Measurements from ENCODE around the gene ELMOD2.

The ELMOD2 gene

DNA sequence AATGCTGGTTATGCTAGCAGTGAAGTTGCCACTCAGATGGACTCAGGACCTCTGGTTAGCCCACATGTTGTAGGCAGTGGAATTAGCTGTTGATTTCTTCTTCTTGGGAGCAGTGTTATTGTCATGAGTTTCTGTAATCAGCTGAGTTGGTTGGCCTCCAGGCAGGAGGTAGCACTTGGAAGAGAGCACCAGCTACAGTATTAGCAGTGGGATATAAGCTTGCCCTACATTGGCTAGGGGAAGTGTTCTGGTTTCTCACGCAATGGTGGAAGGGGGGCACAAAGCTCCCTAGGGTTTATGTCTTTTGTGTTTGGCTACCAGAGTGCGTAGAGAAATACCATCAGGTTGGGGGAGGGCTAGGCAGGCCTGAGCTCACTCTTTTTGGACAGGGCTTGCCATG lies 78.7 kb downstream of the ELMOD2 start:
- ChIA-PET CTCF (interaction anchor here (2.2 kb wide), 1 partner anchor 243 kb away, joined by 9 read pairs; no protein-coding TSS in a partner anchor), POLR2A (interaction anchor here (0.9 kb wide), 1 partner anchor 229 kb away, joined by 3 read pairs; the partner anchor contains the start of gene SCOC)
- Histone ChIP-seq H3K4me3 (ENCODE audit: low read depth, low read length) (no peak overlapping the region), H3K27ac (ENCODE audit: extremely low read depth, low read depth, low read length) (no peak overlapping the region), H3K9me3 (ENCODE audit: control insufficient read depth, insufficient read depth, low read depth, low read length) (no peaks in the 10 kb centered on the region), H3K4me1 (ENCODE audit: control insufficient read depth, insufficient read depth, low read length) (no peaks in the 10 kb centered on the region), H3K36me3 (ENCODE audit: control insufficient read depth in 2 of 2, insufficient read depth in 1 of 2, low read length in 2 of 2) (no peaks in the 10 kb centered on the region)
- TF ChIP-seq, protein P1, sequence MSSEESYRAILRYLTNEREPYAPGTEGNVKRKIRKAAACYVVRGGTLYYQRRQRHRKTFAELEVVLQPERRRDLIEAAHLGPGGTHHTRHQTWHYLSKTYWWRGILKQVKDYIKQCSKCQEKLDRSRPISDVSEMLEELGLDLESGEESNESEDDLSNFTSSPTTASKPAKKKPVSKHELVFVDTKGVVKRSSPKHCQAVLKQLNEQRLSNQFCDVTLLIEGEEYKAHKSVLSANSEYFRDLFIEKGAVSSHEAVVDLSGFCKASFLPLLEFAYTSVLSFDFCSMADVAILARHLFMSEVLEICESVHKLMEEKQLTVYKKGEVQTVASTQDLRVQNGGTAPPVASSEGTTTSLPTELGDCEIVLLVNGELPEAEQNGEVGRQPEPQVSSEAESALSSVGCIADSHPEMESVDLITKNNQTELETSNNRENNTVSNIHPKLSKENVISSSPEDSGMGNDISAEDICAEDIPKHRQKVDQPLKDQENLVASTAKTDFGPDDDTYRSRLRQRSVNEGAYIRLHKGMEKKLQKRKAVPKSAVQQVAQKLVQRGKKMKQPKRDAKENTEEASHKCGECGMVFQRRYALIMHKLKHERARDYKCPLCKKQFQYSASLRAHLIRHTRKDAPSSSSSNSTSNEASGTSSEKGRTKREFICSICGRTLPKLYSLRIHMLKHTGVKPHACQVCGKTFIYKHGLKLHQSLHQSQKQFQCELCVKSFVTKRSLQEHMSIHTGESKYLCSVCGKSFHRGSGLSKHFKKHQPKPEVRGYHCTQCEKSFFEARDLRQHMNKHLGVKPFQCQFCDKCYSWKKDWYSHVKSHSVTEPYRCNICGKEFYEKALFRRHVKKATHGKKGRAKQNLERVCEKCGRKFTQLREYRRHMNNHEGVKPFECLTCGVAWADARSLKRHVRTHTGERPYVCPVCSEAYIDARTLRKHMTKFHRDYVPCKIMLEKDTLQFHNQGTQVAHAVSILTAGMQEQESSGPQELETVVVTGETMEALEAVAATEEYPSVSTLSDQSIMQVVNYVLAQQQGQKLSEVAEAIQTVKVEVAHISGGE (tag by site-specific recombination; conservative IDR thresholded peaks at IDR 0.05; ENCODE audit: low read depth) = no peak
- TF ChIP-seq ZNF558 (tag by site-specific recombination; IDR thresholded peaks at IDR 0.05) (no peak), ZNF423 (tag by site-specific recombination; IDR thresholded peaks at IDR 0.05) (no peak), EGR2 (tag by site-specific recombination; IDR thresholded peaks at IDR 0.05; ENCODE audit: low read depth) (no peak)

- no peaks in the 10 kb centered on the region for H3K4me1 ChIP-seq (ENCODE audit: control insufficient read depth, insufficient read depth, low read length)
- POLR2A ChIA-PET = interaction anchor here (0.9 kb wide), 1 partner anchor 230 kb away, joined by 3 read pairs; the partner anchor contains the start of gene SCOC
- no peak overlapping the region for H3K27ac ChIP-seq (ENCODE audit: extremely low read depth, low read depth, low read length)
- CTCF ChIA-PET = interaction anchor here (2.2 kb wide), 1 partner anchor 243 kb away, joined by 9 read pairs; no protein-coding TSS in a partner anchor
- no peaks in the 10 kb centered on the region for H3K36me3 ChIP-seq (ENCODE audit: control insufficient read depth in 2 of 2, insufficient read depth in 1 of 2, low read length in 2 of 2)
- no peak overlapping the region for H3K4me3 ChIP-seq (ENCODE audit: low read depth, low read length)
- TF ChIP-seq ZNF621 (tag by site-specific recombination; IDR thresholded peaks at IDR 0.05) (no peak), ZIC2 (tag by site-specific recombination; IDR thresholded peaks at IDR 0.05) (0 out of 2 replicates have a peak, but pooled peaks have one; percentile 18)
- no peaks in the 10 kb centered on the region for H3K9me3 ChIP-seq (ENCODE audit: control insufficient read depth, insufficient read depth, low read depth, low read length)
Observed at GRCh38 chr4:140603286-140603685, 79.3 kb downstream of the ELMOD2 start.

All from HEK293 (cell line).